Suprapubic skin (tissue), 3 donors: Measurements from ENCODE around the gene FNDC1.

Experiments
- POLR2AphosphoS5 ChIP-seq, 3 donors: sonication (generic); formaldehyde crosslinking; IDR thresholded peaks; one replicate each; pipeline ENCODE4 v1.6.1; 2017; ENCODE audit warnings: antibody characterized with exemption in 3 of 3
- TF ChIP-seq, protein P1 (sequence below), 2 donors: fragments of 200-600 bp in 1 of 2; fragments of 450-650 bp in 1 of 2; sonication (generic) in 1 of 2; IDR thresholded peaks; one replicate each; pipeline ENCODE4 v1.5.1; 2016 to 2019; ENCODE audit warnings: antibody characterized with exemption in 2 of 2, mild to moderate bottlenecking in 1 of 2, moderate library complexity in 1 of 2

GRCh38 chr6:159130846-159131245 lies 38.4 kb upstream of the FNDC1 start:
- TF ChIP-seq POLR2AphosphoS5 (IDR thresholded peaks at IDR 0.05), result no peak
- TF ChIP-seq, protein P1, sequence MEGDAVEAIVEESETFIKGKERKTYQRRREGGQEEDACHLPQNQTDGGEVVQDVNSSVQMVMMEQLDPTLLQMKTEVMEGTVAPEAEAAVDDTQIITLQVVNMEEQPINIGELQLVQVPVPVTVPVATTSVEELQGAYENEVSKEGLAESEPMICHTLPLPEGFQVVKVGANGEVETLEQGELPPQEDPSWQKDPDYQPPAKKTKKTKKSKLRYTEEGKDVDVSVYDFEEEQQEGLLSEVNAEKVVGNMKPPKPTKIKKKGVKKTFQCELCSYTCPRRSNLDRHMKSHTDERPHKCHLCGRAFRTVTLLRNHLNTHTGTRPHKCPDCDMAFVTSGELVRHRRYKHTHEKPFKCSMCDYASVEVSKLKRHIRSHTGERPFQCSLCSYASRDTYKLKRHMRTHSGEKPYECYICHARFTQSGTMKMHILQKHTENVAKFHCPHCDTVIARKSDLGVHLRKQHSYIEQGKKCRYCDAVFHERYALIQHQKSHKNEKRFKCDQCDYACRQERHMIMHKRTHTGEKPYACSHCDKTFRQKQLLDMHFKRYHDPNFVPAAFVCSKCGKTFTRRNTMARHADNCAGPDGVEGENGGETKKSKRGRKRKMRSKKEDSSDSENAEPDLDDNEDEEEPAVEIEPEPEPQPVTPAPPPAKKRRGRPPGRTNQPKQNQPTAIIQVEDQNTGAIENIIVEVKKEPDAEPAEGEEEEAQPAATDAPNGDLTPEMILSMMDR (IDR thresholded peaks at IDR 0.05), result no peak
